Raji (cell line): ENCODE measurements around the gene ICAM4.

ENCODE experiments used
- POLR2A ChIP-seq: IDR thresholded peaks from 2 replicates; pipeline ENCODE4 v1.6.1; 2011; ENCODE audit warnings: low read depth, low read length, control low read depth; ENCODE audit not compliant: insufficient read depth

ICAM4 gene

GRCh38 chr19:10318807-10319682 is 32.3 kb downstream of the ICAM4 start:
- no peak for TF ChIP-seq POLR2A

- no peak for TF ChIP-seq POLR2A
Measured at GRCh38 chr19:10320602-10321416, 34.1 kb downstream of the ICAM4 start.

DNA sequence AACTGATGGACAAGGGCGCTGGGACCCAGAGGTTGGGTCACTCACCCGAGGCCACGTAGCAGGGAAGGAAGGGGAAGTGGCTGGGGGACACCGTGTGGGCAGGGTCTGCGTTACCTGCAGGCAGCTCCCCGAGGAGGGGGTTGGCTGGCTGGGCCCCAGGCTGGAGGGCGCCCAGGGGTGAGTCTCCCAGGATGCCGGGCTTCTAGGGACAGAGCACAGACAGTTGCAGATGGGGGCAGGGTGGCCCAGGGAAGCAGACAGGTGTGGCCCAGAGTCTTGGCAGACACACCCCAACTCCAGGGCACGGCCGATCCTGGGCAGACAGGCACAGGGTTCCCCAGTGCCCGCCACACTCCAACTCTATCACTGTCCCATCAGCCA is 34.7 kb downstream of the ICAM4 start:
- no peak for TF ChIP-seq POLR2A

DNA sequence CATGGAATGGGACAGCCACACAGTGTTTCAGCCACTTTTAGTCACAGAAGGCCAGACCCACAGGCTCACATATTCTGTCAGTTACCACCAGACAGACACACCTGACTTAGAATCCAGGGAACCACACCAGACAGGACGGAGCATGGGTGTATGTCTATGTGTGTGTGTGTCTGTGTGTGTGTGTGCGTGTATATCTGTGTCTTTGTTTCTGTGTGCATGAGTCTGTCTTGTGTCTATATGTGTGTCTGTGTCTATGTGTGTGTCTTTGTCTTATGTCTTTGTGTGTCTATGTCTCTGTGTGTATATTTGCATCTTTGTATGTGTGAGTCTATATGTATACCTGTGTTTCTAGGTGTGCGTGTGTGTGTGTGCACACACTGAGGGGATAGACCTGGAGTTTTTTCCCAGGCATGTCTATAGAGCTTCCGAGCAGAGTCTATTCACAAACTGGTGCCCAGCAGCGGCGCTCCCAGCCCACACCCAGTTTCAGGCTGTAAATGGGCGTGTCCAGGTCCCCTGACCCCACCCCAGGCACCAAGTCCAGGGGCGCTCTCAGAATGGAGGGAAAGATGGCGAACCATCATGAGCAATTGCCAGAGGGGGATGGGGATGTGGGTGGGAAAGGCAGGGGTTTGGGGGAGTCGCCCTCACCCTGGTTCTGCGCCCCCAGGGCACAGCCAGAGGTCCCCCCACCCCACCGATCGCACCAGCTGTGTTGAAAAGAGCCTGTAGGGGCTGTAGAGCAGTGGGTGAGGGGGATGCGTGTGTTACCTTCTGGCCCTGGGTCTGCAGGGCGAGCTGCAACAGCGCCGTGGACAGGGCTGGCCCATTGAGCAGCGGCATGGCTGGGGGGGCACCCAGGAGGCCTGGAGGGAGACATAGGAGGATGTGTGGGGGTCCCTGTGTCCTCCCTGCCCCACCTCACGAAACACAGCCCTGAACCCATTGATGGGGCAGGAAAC is 35.4 kb downstream of the ICAM4 start:
- TF ChIP-seq POLR2A: no peak

- TF ChIP-seq POLR2A: no peak
Measured at GRCh38 chr19:10325732-10326131, 39.0 kb downstream of the ICAM4 start.

DNA sequence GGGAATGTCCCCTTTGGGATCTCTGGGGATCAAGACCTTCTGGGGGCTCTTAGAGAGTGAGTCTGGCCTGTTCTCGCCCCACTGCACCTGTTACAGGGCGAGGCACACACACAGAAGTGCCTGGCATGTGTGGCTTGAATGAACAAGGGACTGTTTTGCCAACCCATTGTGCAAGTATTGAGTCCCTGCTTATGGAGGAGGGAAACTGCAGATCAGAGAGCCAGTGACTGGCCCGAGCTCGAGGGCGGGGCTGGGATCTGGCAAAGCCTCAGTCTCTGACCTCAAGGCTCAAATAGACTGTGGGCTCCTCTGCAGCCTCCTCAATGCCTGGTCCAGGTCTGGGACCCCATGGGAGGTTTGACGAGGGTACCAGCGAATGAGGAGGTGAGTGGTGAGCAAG is 41.0 kb downstream of the ICAM4 start:
- TF ChIP-seq POLR2A: no peak

DNA sequence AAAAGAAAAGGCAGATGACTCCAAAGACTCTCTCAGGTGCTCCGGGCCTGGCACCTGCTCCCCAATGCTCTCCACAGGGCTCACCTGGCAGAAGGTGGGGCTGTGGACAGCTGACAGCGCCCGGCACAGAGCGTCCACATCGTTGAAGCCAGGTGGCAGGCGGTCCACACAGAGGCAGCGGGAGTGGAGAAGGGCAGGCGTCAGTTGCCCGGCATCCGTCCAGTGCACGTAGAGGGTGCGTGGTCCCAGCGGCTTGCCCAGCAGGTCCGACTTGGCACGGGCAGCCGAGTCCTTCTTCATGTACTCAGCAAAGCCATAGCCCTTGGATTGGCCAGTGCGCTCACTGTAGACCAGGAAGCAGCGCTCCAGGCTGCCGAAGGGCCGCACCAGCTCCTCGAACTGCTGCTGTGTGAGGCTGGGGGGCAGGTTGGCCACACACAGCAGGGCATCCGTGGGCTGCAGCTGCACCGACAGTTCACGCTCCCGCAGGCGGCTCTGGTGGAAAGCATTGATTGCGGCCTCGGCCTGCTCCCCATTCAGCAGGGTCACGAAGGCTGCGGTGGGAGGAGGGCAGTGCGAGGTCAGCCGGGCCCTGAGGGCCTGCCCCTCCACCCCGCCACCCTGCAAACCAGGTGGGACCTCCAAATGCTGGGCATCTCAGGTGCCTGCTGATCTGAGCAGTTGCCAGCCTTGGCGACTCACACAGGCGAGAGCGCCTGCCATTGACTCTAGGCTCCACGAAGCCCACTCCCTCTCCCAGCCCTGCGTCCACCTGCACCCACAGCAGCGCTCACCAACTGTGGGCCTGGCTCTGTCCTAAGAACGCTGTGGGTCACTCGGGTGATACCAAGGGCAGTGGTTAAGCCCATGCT is 42.0 kb downstream of the ICAM4 start:
- TF ChIP-seq POLR2A: no peak

- TF ChIP-seq POLR2A: no peak
Measured at GRCh38 chr19:10329555-10329954, 42.8 kb downstream of the ICAM4 start.

- no peak for TF ChIP-seq POLR2A
Measured at GRCh38 chr19:10332158-10332964, 45.6 kb downstream of the ICAM4 start.

DNA sequence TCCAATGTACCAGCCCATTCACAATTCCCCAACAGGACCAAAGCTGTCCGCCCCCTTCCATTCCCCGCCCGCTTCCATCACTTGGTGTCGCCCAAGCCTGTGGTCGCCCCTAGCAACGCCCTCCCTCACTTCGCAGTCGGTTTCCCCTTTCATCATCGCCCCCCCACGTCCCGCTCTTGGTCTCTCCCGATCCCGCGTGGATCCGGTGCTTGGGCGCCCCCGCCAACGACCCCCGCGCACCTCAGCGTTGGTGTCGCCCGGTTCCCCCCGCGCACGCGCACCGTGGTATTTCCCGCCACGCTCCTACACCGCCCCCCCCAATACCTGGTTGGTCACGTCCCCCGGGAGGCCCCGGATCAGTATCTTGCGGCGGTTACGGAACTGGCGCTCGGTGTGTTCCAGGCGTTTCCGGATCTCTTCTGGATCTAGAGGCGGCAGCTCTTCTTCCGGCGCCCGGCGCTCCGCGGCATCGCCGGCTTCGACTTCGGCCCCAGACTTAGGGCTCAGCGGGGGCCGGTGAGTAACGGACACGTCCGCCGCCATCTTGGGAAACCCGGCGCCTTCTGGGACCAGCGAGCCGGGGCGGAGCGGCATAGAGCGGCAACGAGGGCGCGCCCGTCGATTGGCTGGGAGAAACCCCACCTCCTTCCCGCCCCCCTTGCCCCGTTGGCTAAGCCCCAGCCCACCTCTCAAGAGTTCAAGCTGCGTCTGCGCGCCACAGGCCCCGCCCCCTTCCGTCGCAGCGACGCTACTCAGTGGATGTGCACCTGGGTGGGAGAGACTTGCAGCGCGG is 46.4 kb downstream of the ICAM4 start, which contains the start of gene RAVER1:
TSS of gene RAVER1 (minus strand) at position 565 of the 793 bp plus-strand sequence. CDS start at position 543, 22 bp downstream.
- peak; percentile 83 for TF ChIP-seq POLR2A

DNA sequence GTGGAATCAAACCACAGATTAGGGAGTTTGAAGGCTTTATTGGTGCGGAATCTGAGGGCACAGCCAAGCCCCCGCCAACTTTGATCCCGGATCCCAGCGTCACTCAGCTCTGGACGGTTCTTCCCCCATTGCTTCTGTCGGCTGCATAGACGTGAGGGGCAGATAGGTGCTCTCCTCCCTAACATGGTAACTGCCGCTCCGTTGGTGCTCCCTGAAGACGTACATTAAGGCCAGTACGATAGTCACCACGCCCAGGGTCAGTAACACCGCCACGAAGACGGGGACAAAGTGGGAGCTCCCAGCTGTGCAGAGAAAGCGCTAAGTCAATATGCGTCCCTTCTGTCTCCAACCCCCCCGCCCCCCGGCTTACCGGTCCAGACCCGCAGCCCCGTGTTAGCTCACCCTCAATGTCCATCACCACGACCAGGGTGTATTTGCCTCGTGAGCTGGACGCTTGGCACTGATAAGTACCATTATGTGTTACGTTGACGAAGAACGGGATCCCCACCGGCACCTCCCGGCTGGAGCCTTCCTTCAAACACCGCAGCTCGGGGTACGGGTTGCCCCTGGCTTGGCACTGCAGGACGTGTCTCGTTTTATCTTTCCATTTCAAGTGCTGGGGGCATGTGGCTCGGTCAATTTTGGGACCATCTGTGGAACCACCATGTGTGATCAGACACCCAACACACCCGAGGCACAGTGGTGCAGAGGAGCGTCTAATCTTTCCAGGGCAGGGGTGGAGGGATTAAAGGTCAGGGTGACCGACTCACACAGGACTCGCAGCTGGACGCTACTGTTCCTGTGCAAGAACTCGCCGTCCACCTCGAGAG is 47.2 kb downstream of the ICAM4 start:
- 0 out of 2 replicates have a peak, but pooled peaks have one; percentile 24 for TF ChIP-seq POLR2A
